Adrenal gland (tissue), 5 donors: ENCODE data around the gene NEIL1.

ENCODE experiments used
- POLR2A ChIP-seq, 2 donors: fragments of 450-650 bp; IDR thresholded peaks; one replicate each; pipeline ENCODE4 v1.6.1; 2017; ENCODE audit warnings: antibody characterized with exemption in 2 of 2, mild to moderate bottlenecking in 2 of 2, moderate library complexity in 1 of 2
- TF ChIP-seq, protein P1 (sequence below), 6 experiments: fragments of 450-650 bp in 4 of 6; fragments of 200-600 bp in 2 of 6; sonication (generic) in 1 of 6; IDR thresholded peaks; 1 replicate in 5 of 6; 2 replicates in 1 of 6; pipeline versions ENCODE4 v1.5.1 to v1.8.0; 2016 to 2021; ENCODE audit warnings: antibody characterized with exemption in 6 of 6, mild to moderate bottlenecking in 2 of 6, moderate library complexity in 1 of 6
- donor health status: DM: no; HTN: no; CAD: no.

DNA sequence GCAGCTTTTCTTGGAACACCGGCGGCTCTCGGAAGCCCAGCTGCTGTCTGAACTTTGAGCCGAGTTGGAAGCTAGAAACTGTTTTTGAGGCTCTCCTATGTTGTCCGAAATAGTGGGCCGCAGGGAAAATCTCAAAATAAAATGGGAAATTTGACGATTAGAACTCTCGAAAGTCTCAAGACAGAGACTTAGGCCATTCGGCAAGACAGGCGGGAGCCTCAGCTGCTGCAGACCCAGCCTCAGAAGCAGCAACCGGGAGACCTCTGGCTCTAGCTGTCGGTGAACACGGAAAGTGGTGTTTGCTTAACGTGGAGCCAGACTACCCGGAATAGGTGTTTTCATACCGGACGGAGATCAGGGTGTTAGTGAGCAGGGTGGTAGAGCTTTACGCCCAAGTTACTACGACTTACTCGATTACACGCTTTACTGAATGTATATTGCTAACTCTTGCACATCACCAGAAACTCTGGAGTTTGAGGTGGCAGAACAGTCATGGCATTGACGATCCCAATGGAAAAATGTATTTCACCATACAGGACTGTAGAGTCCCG is 21.9 kb downstream of the NEIL1 start:
- TF ChIP-seq, protein P1, sequence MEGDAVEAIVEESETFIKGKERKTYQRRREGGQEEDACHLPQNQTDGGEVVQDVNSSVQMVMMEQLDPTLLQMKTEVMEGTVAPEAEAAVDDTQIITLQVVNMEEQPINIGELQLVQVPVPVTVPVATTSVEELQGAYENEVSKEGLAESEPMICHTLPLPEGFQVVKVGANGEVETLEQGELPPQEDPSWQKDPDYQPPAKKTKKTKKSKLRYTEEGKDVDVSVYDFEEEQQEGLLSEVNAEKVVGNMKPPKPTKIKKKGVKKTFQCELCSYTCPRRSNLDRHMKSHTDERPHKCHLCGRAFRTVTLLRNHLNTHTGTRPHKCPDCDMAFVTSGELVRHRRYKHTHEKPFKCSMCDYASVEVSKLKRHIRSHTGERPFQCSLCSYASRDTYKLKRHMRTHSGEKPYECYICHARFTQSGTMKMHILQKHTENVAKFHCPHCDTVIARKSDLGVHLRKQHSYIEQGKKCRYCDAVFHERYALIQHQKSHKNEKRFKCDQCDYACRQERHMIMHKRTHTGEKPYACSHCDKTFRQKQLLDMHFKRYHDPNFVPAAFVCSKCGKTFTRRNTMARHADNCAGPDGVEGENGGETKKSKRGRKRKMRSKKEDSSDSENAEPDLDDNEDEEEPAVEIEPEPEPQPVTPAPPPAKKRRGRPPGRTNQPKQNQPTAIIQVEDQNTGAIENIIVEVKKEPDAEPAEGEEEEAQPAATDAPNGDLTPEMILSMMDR (IDR thresholded peaks at IDR 0.05), result no peak
- TF ChIP-seq POLR2A (IDR thresholded peaks at IDR 0.05), result no peak
